Naive thymus-derived CD8-positive, alpha-beta T cell (primary cell): ENCODE results near the gene CLOCK. TPM values are rescaled to one million over a fixed set of nuclear protein-coding genes. Genes with fewer than 3 reads are reported as not detected.
A peak's percentile ranks its signal among the peaks of the same experiment; 100 is the strongest.
"Not testable (repeated sequence)": the region's sequence is repeated elsewhere in the genome, so short reads cannot be mapped to it uniquely, and the experiment has no call there.

Experiments
- ATAC-seq, 2 donors: fragments of 150-1000 bp; cut with Tn5 transposase in 1 of 2; sonication (Bioruptor Pico), chemical (Tn5 transposase) in 1 of 2; 1 replicate in 1 of 2; 2 replicates in 1 of 2; pipeline ENCODE4 v1.10.0; 2021; ENCODE audit warnings: mild to moderate bottlenecking in 2 of 2, moderate library complexity in 2 of 2
- POLR2A ChIA-PET: fragments of 350-600 bp; sonication (Branson Sonifier 250); formaldehyde crosslinking; loops from one replicate; lab custom pipeline; 2021; ENCODE audit warnings: antibody characterized with exemption; lab: Charles Lee
- DNase-seq, 10 donors: peaks; one replicate each; pipeline versions ENCODE4 v3.0.0 to v3.0.0-alpha.2; 2020 to 2022
- H3K27ac Mint-ChIP-seq, 10 donors: one replicate each; pipeline ENCODE4 v1.8.0; 2020 to 2022; ENCODE audit warnings: mild to moderate bottlenecking in 10 of 10, mixed read lengths in 10 of 10, moderate library complexity in 4 of 10, inconsistent platforms in 1 of 10
- H3K27me3 Mint-ChIP-seq, 5 donors: one replicate each; pipeline ENCODE4 v1.8.0; 2021 to 2022; ENCODE audit warnings: mixed read lengths in 5 of 5
- H3K36me3 Mint-ChIP-seq, 3 donors: one replicate each; pipeline ENCODE4 v1.8.0; 2020 to 2022; ENCODE audit warnings: mixed read lengths in 3 of 3, mild to moderate bottlenecking in 2 of 3, inconsistent platforms in 1 of 3
- H3K4me1 Mint-ChIP-seq, 4 donors: one replicate each; pipeline ENCODE4 v1.8.0; 2021 to 2022; ENCODE audit warnings: mixed read lengths in 4 of 4
- H3K4me3 Mint-ChIP-seq, 10 donors: one replicate each; pipeline ENCODE4 v1.8.0; 2020 to 2022; ENCODE audit warnings: mild to moderate bottlenecking in 10 of 10, mixed read lengths in 10 of 10, moderate library complexity in 6 of 10, inconsistent platforms in 1 of 10
- H3K9me3 Mint-ChIP-seq, 9 donors: one replicate each; pipeline ENCODE4 v1.8.0; 2020 to 2022; ENCODE audit warnings: mixed read lengths in 9 of 9, mild to moderate bottlenecking in 3 of 9, inconsistent platforms in 1 of 9, moderate library complexity in 1 of 9
- polyA plus RNA-seq, 3 donors: library from polyadenylated mRNA; unstranded; fragments of 300-500 nt; fragmentation: Illumina TruSeq; gene quantifications; one replicate each; pipeline ENCODE4 v1.2.3, GENCODE V29; 2021
- total RNA-seq, 8 experiments: library from RNA in 2 of 8; stranded (reverse) in 2 of 8; gene quantifications; one replicate each; pipeline ENCODE4 v1.2.3 and lab custom pipeline; 2021 to 2026

CLOCK gene
- total and polyA plus RNA-seq, 5 experiments from 2014 or later = 4.8 to 12.6 (median 5.2) TPM

- no peak overlapping the region for H3K27ac Mint-ChIP-seq
- no peaks in the 10 kb centered on the region for H3K9me3 Mint-ChIP-seq
- no peaks in the 10 kb centered on the region for H3K36me3 Mint-ChIP-seq
- POLR2A ChIA-PET = no interaction called here
- H3K27me3 Mint-ChIP-seq = peaks cover 0 to 14% (median 7%) of the 10 kb centered on the region in 5 donors
- DNase-seq = peak in 4 of 10 donors; percentile 7 to 54 (median 44)
- no peak overlapping the region for H3K4me3 Mint-ChIP-seq
- ATAC-seq = peak; percentile 40 to 52
- H3K4me1 Mint-ChIP-seq = peaks cover 0 to 5% (median 4%) of the 10 kb centered on the region in 4 donors
These were observed 7.8 kb upstream of the CLOCK start for GRCh38 chr4:55554453-55555030.

GRCh38 chr4:55553441-55554201 is 6.9 kb upstream of the CLOCK start:
- no peaks in the 10 kb centered on the region for H3K9me3 Mint-ChIP-seq
- peak overlapping the region in 3 of 10 donors; percentile 13 to 78 (median 32) for H3K27ac Mint-ChIP-seq
- no peaks in the 10 kb centered on the region for H3K36me3 Mint-ChIP-seq
- DNase-seq = no peak
- peaks cover 0 to 5% (median 5%) of the 10 kb centered on the region in 4 donors for H3K4me1 Mint-ChIP-seq
- ATAC-seq = peak; percentile 20 to 46
- POLR2A ChIA-PET = no interaction called here
- peak overlapping the region in 5 of 10 donors; percentile 20 to 56 (median 43) for H3K4me3 Mint-ChIP-seq
- H3K27me3 Mint-ChIP-seq = peaks cover 0 to 14% (median 7%) of the 10 kb centered on the region in 5 donors

- peak overlapping the region in 1 of 10 donors; percentile 80 for H3K27ac Mint-ChIP-seq
- not testable (repeated sequence) for H3K36me3 Mint-ChIP-seq, H3K9me3 Mint-ChIP-seq, DNase-seq, H3K27me3 Mint-ChIP-seq, H3K4me3 Mint-ChIP-seq
- peak in 1 of 2 donors; percentile 35 for ATAC-seq
- POLR2A ChIA-PET = interaction anchor here (0.7 kb wide), 1 partner anchor 12 kb away, joined by 3 read pairs; no protein-coding TSS in a partner anchor
- peaks cover 7 to 18% (median 13%) of the 10 kb centered on the region in 4 donors for H3K4me1 Mint-ChIP-seq
These were observed 5.3 kb upstream of the CLOCK start for GRCh38 chr4:55551964-55552363.

- peaks cover 0 to 3% (median 0%) of the 10 kb centered on the region in 5 donors for H3K27me3 Mint-ChIP-seq
- H3K4me1 Mint-ChIP-seq = peaks cover 7 to 23% (median 18%) of the 10 kb centered on the region in 4 donors
- no peaks in the 10 kb centered on the region for H3K9me3 Mint-ChIP-seq
- no peak overlapping the region for H3K4me3 Mint-ChIP-seq
- ATAC-seq (no peak), DNase-seq (no peak)
- H3K36me3 Mint-ChIP-seq = no peaks in the 10 kb centered on the region
- POLR2A ChIA-PET = no interaction called here
- H3K27ac Mint-ChIP-seq = peak overlapping the region in 2 of 10 donors; percentile 58 to 63
These were observed 3.2 kb upstream of the CLOCK start for GRCh38 chr4:55549888-55550287.

GRCh38 chr4:55547918-55548317 is 1.2 kb upstream of the CLOCK start:
- Mint-ChIP-seq H3K4me1 (peaks cover 11 to 40% (median 33%) of the 10 kb centered on the region in 4 donors), H3K4me3 (peak overlapping the region; percentile 84 to 96 (median 93)), H3K27me3 (peaks cover 0 to 3% (median 0%) of the 10 kb centered on the region in 5 donors), H3K9me3 (no peaks in the 10 kb centered on the region), H3K36me3 (no peaks in the 10 kb centered on the region), H3K27ac (peak overlapping the region; percentile 32 to 95 (median 91))
- no peak for DNase-seq
- ATAC-seq = no peak
- POLR2A ChIA-PET = no interaction called here

- Mint-ChIP-seq H3K27me3 (peaks cover 0 to 3% (median 0%) of the 10 kb centered on the region in 5 donors), H3K36me3 (no peaks in the 10 kb centered on the region), H3K9me3 (no peaks in the 10 kb centered on the region), H3K4me1 (peaks cover 11 to 44% (median 37%) of the 10 kb centered on the region in 4 donors), H3K27ac (peak overlapping the region; percentile 86 to 95 (median 91)), H3K4me3 (peak overlapping the region; percentile 84 to 96 (median 93))
- ATAC-seq = no peak
- POLR2A ChIA-PET = interaction anchor here (2.6 kb wide), 1 partner anchor 152 kb away, joined by 16 read pairs; the partner anchor contains the start of gene TMEM165
- DNase-seq = peak in 1 of 10 donors; percentile 12
These were observed 709 bp upstream of the CLOCK start for GRCh38 chr4:55547466-55547770.

- H3K4me1 Mint-ChIP-seq = peaks cover 13 to 50% (median 41%) of the 10 kb centered on the region in 4 donors
- H3K9me3 Mint-ChIP-seq = no peaks in the 10 kb centered on the region
- peak in 1 of 2 donors; percentile 72 for ATAC-seq
- peak overlapping the region; percentile 30 to 94 (median 87) for H3K4me3 Mint-ChIP-seq
- H3K27me3 Mint-ChIP-seq = no peaks in the 10 kb centered on the region
- peak overlapping the region in 7 of 10 donors; percentile 15 to 95 (median 89) for H3K27ac Mint-ChIP-seq
- H3K36me3 Mint-ChIP-seq = no peaks in the 10 kb centered on the region
- no peak for DNase-seq
- POLR2A ChIA-PET = interaction anchor here (0.8 to 2.6 kb wide), 9 partner anchors 37 to 841 kb away, joined by 3 to 16 read pairs (median 6); partner anchors contain the start of genes AASDH, CEP135, SRD5A3 and TMEM165
These were observed 278 bp downstream of the CLOCK start for GRCh38 chr4:55546506-55546755.

- Mint-ChIP-seq H3K36me3 (no peaks in the 10 kb centered on the region), H3K4me3 (peak overlapping the region; percentile 84 to 96 (median 93)), H3K4me1 (peaks cover 13 to 53% (median 41%) of the 10 kb centered on the region in 4 donors), H3K27me3 (no peaks in the 10 kb centered on the region), H3K27ac (peak overlapping the region; percentile 87 to 97 (median 92)), H3K9me3 (no peaks in the 10 kb centered on the region)
- DNase-seq = peak in 9 of 10 donors; percentile 49 to 79 (median 61)
- POLR2A ChIA-PET = interaction anchor here (0.5 to 2.6 kb wide), 12 partner anchors 9 to 1363 kb away, joined by 3 to 16 read pairs (median 4); partner anchors contain the start of genes AASDH, CEP135, SRD5A3 and TMEM165
- ATAC-seq = peak; percentile 61 to 62
These were observed 836 bp downstream of the CLOCK start for GRCh38 chr4:55545641-55546505.

- no peaks in the 10 kb centered on the region for H3K27me3 Mint-ChIP-seq
- DNase-seq (peak in 3 of 10 donors; percentile 13 to 30 (median 25)), ATAC-seq (no peak)
- H3K27ac Mint-ChIP-seq = peak overlapping the region; percentile 79 to 95 (median 92)
- H3K4me3 Mint-ChIP-seq = peak overlapping the region; percentile 84 to 96 (median 93)
- H3K4me1 Mint-ChIP-seq = peaks cover 12 to 53% (median 44%) of the 10 kb centered on the region in 4 donors
- peaks cover 0 to 3% (median 0%) of the 10 kb centered on the region in 3 donors for H3K36me3 Mint-ChIP-seq
- POLR2A ChIA-PET = interaction anchor here (1.1 to 2.6 kb wide), 10 partner anchors 34 to 1364 kb away, joined by 3 to 16 read pairs (median 6); partner anchors contain the start of genes AASDH, CEP135, SRD5A3 and TMEM165
- H3K9me3 Mint-ChIP-seq = no peaks in the 10 kb centered on the region
These were observed 1.6 kb downstream of the CLOCK start for GRCh38 chr4:55545151-55545550.

- peak overlapping the region in 7 of 10 donors; percentile 4 to 93 (median 79) for H3K27ac Mint-ChIP-seq
- no peaks in the 10 kb centered on the region for H3K27me3 Mint-ChIP-seq
- peaks cover 15 to 63% (median 48%) of the 10 kb centered on the region in 4 donors for H3K4me1 Mint-ChIP-seq
- POLR2A ChIA-PET = no interaction called here
- peak overlapping the region in 3 of 10 donors; percentile 10 to 34 (median 23) for H3K4me3 Mint-ChIP-seq
- no peak for ATAC-seq
- H3K36me3 Mint-ChIP-seq = peaks cover 0 to 3% (median 0%) of the 10 kb centered on the region in 3 donors
- DNase-seq = no peak
- no peaks in the 10 kb centered on the region for H3K9me3 Mint-ChIP-seq
These were observed 2.9 kb downstream of the CLOCK start for GRCh38 chr4:55543858-55544257.

GRCh38 chr4:55540271-55540670 is 6.4 kb downstream of the CLOCK start:
- H3K27ac Mint-ChIP-seq = peak overlapping the region in 2 of 10 donors; percentile 31 to 59
- no peak for DNase-seq
- no peaks in the 10 kb centered on the region for H3K9me3 Mint-ChIP-seq
- peaks cover 23 to 72% (median 55%) of the 10 kb centered on the region in 4 donors for H3K4me1 Mint-ChIP-seq
- POLR2A ChIA-PET = interaction anchor here (0.9 kb wide), 1 partner anchor 12 kb away, joined by 3 read pairs; no protein-coding TSS in a partner anchor
- peaks cover 0 to 3% (median 0%) of the 10 kb centered on the region in 3 donors for H3K36me3 Mint-ChIP-seq
- ATAC-seq = no peak
- no peaks in the 10 kb centered on the region for H3K27me3 Mint-ChIP-seq
- no peak overlapping the region for H3K4me3 Mint-ChIP-seq

GRCh38 chr4:55539658-55540057 is 7.1 kb downstream of the CLOCK start:
- POLR2A ChIA-PET = interaction anchor here (0.7 to 0.9 kb wide), 2 partner anchors 12 to 29 kb away, joined by 3 read pairs; no protein-coding TSS in a partner anchor
- H3K27ac Mint-ChIP-seq = no peak overlapping the region
- no peaks in the 10 kb centered on the region for H3K9me3 Mint-ChIP-seq
- peaks cover 0 to 3% (median 0%) of the 10 kb centered on the region in 3 donors for H3K36me3 Mint-ChIP-seq
- H3K4me3 Mint-ChIP-seq = no peak overlapping the region
- ATAC-seq = no peak
- no peak for DNase-seq
- no peaks in the 10 kb centered on the region for H3K27me3 Mint-ChIP-seq
- peaks cover 23 to 67% (median 50%) of the 10 kb centered on the region in 4 donors for H3K4me1 Mint-ChIP-seq
